ENCODE measurements around the gene SALL3.

DNA sequence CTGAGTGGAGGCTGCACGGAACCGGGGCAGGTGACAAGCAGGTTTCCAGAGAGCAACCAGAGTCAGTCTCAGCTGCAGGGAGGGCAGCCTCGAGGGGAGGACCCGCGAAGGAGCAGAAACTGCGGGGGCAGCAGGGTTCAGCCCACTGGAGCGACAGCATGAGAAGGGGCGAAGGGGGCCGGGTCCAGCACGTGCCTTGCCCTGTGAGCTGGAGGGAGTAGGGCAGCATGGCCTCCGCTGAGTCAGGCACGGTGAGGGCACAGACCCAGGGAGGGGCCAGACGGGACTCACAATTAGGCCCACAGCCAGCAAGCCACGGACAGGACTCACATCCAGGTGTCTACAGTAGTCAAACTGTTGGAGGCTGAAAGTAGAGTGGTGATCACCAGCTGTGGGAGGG lies 66.9 kb downstream of the SALL3 start:
- TF ChIP-seq, protein P1, sequence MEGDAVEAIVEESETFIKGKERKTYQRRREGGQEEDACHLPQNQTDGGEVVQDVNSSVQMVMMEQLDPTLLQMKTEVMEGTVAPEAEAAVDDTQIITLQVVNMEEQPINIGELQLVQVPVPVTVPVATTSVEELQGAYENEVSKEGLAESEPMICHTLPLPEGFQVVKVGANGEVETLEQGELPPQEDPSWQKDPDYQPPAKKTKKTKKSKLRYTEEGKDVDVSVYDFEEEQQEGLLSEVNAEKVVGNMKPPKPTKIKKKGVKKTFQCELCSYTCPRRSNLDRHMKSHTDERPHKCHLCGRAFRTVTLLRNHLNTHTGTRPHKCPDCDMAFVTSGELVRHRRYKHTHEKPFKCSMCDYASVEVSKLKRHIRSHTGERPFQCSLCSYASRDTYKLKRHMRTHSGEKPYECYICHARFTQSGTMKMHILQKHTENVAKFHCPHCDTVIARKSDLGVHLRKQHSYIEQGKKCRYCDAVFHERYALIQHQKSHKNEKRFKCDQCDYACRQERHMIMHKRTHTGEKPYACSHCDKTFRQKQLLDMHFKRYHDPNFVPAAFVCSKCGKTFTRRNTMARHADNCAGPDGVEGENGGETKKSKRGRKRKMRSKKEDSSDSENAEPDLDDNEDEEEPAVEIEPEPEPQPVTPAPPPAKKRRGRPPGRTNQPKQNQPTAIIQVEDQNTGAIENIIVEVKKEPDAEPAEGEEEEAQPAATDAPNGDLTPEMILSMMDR (IDR thresholded peaks at IDR 0.05; ENCODE audit: low read length) = no peak
- TF ChIP-seq EZH2phosphoT487 (IDR thresholded peaks at IDR 0.05; ENCODE audit: low read length) = no peak
- no peak for TF ChIP-seq EZH2 (optimal IDR thresholded peaks at IDR 0.05; ENCODE audit: low read depth, low read length)
